SK-N-SH treated with all-trans-retinoic acid at 6 μM for 48 hours (cell line): ENCODE measurements around the gene SLC34A2.

Experiments used
- CSDC2 ChIP-seq: fragments of 250-450 bp; sonication (Bioruptor Pico); IDR thresholded peaks from 2 replicates; pipeline ENCODE4 v1.5.0; 2020; ENCODE audit warnings: mild to moderate bottlenecking, moderate library complexity
- GLIS3 ChIP-seq: fragments of 250-450 bp; sonication (Bioruptor Pico); IDR thresholded peaks from 2 replicates; pipeline ENCODE4 v1.5.0; 2020; ENCODE audit warnings: mild to moderate bottlenecking, moderate library complexity
- OSR1 ChIP-seq: fragments of 250-450 bp; sonication (Bioruptor Pico); IDR thresholded peaks from 2 replicates; pipeline ENCODE4 v1.8.0; 2022; ENCODE audit warnings: moderate library complexity, mild to moderate bottlenecking, inconsistent platforms
- PATZ1 ChIP-seq: fragments of 250-450 bp; sonication (Bioruptor Pico); IDR thresholded peaks from 2 replicates; pipeline ENCODE4 v1.8.0; 2020; ENCODE audit warnings: mild to moderate bottlenecking, moderate library complexity, borderline replicate concordance
- RARB ChIP-seq: fragments of 250-450 bp; sonication (Bioruptor Pico); IDR thresholded peaks from 2 replicates; pipeline ENCODE4 v1.8.0; 2021; ENCODE audit warnings: mild to moderate bottlenecking, moderate library complexity
- TCF4 ChIP-seq: fragments of 250-450 bp; sonication (Bioruptor Pico); IDR thresholded peaks from 2 replicates; pipeline ENCODE4 v1.8.0; 2021; ENCODE audit warnings: mild to moderate bottlenecking, moderate library complexity, borderline replicate concordance
- TOX ChIP-seq: fragments of 250-450 bp; sonication (Bioruptor Pico); IDR thresholded peaks from 2 replicates; pipeline ENCODE4 v1.8.0; 2021; ENCODE audit warnings: mild to moderate bottlenecking, moderate library complexity, borderline replicate concordance
- ZFP3 ChIP-seq: fragments of 250-450 bp; sonication (Bioruptor Pico); IDR thresholded peaks from 2 replicates; pipeline ENCODE4 v1.5.0; 2020; ENCODE audit warnings: mild to moderate bottlenecking, moderate library complexity
- ZFP30 ChIP-seq: fragments of 450-650 bp; formaldehyde crosslinking; IDR thresholded peaks from 2 replicates; pipeline ENCODE4 v1.5.0; 2022; ENCODE audit warnings: mild to moderate bottlenecking, moderate library complexity

GRCh38 chr4:25658357-25658771 is 2.7 kb downstream of the SLC34A2 start:
- TF ChIP-seq ZFP3 (CRISPR knock-in tag): no peak
- no peak for TF ChIP-seq PATZ1 (CRISPR knock-in tag)
- no peak for TF ChIP-seq GLIS3 (CRISPR knock-in tag)
- TF ChIP-seq ZFP30: no peak
- no peak for TF ChIP-seq TOX (CRISPR knock-in tag)
- no peak for TF ChIP-seq CSDC2
- no peak for TF ChIP-seq TCF4 (CRISPR knock-in tag)
- no peak for TF ChIP-seq OSR1 (CRISPR knock-in tag)
- no peak for TF ChIP-seq RARB (CRISPR knock-in tag)
